ENCODE data around the gene GRHL3. TPM values are rescaled to one million over a fixed set of nuclear protein-coding genes. Genes with fewer than 3 reads are reported as not detected.

GRHL3 gene
- polyA plus RNA-seq, 3 donors: 2.2 to 3.3 (median 2.7) TPM

GRCh38 chr1:24289937-24290595 is 29.1 kb upstream of the GRHL3 start:
- DNase-seq (ENCODE audit: extremely low read depth in 1 of 11, low read depth in 9 of 11, low spot score in 4 of 11): no peak

GRCh38 chr1:24290933-24291487 is 28.1 kb upstream of the GRHL3 start:
- DNase-seq (ENCODE audit: extremely low read depth in 1 of 11, low read depth in 9 of 11, low spot score in 4 of 11): no peak

GRCh38 chr1:24292103-24292502 is 27.1 kb upstream of the GRHL3 start:
- no peak for DNase-seq (ENCODE audit: extremely low read depth in 1 of 11, low read depth in 9 of 11, low spot score in 4 of 11)

GRCh38 chr1:24292887-24293286 is 26.3 kb upstream of the GRHL3 start:
- no peak for DNase-seq (ENCODE audit: extremely low read depth in 1 of 11, low read depth in 9 of 11, low spot score in 4 of 11)

GRCh38 chr1:24293392-24294227 is 25.5 kb upstream of the GRHL3 start:
- no peak for DNase-seq (ENCODE audit: extremely low read depth in 1 of 11, low read depth in 9 of 11, low spot score in 4 of 11)

GRCh38 chr1:24294228-24294672 is 24.9 kb upstream of the GRHL3 start:
- DNase-seq (ENCODE audit: extremely low read depth in 1 of 11, low read depth in 9 of 11, low spot score in 4 of 11): peak in 4 of 11 donors; percentile 15 to 34 (median 27)

- DNase-seq (ENCODE audit: extremely low read depth in 1 of 11, low read depth in 9 of 11, low spot score in 4 of 11): peak in 9 of 11 donors; percentile 44 to 79 (median 57)
Measured at GRCh38 chr1:24294716-24295371, 24.3 kb upstream of the GRHL3 start.

- no peak for DNase-seq (ENCODE audit: extremely low read depth in 1 of 11, low read depth in 9 of 11, low spot score in 4 of 11)
Measured at GRCh38 chr1:24295535-24295934, 23.6 kb upstream of the GRHL3 start.

GRCh38 chr1:24297187-24297851 is 21.8 kb upstream of the GRHL3 start:
- no peak for DNase-seq (ENCODE audit: extremely low read depth in 1 of 11, low read depth in 9 of 11, low spot score in 4 of 11)

GRCh38 chr1:24297852-24298232 is 21.3 kb upstream of the GRHL3 start:
- no peak for DNase-seq (ENCODE audit: extremely low read depth in 1 of 11, low read depth in 9 of 11, low spot score in 4 of 11)

- no peak for DNase-seq (ENCODE audit: extremely low read depth in 1 of 11, low read depth in 9 of 11, low spot score in 4 of 11)
Measured at GRCh38 chr1:24298606-24299005, 20.6 kb upstream of the GRHL3 start.

- no peak for DNase-seq (ENCODE audit: extremely low read depth in 1 of 11, low read depth in 9 of 11, low spot score in 4 of 11)
Measured at GRCh38 chr1:24299901-24300300, 19.3 kb upstream of the GRHL3 start.

- DNase-seq (ENCODE audit: extremely low read depth in 1 of 11, low read depth in 9 of 11, low spot score in 4 of 11): no peak
Measured at GRCh38 chr1:24300971-24301784, 18.0 kb upstream of the GRHL3 start.

- DNase-seq (ENCODE audit: extremely low read depth in 1 of 11, low read depth in 9 of 11, low spot score in 4 of 11): no peak
Measured at GRCh38 chr1:24301785-24302175, 17.4 kb upstream of the GRHL3 start.

GRCh38 chr1:24302209-24302611 is 16.9 kb upstream of the GRHL3 start:
- no peak for DNase-seq (ENCODE audit: extremely low read depth in 1 of 11, low read depth in 9 of 11, low spot score in 4 of 11)

- no peak for DNase-seq (ENCODE audit: extremely low read depth in 1 of 11, low read depth in 9 of 11, low spot score in 4 of 11)
Measured at GRCh38 chr1:24303600-24303999, 15.6 kb upstream of the GRHL3 start.

- no peak for DNase-seq (ENCODE audit: extremely low read depth in 1 of 11, low read depth in 9 of 11, low spot score in 4 of 11)
Measured at GRCh38 chr1:24304763-24305162, 14.4 kb upstream of the GRHL3 start.

- no peak for DNase-seq (ENCODE audit: extremely low read depth in 1 of 11, low read depth in 9 of 11, low spot score in 4 of 11)
Measured at GRCh38 chr1:24308365-24309015, 10.7 kb upstream of the GRHL3 start.
